ENCODE measurements around the gene SBF2.

DNA sequence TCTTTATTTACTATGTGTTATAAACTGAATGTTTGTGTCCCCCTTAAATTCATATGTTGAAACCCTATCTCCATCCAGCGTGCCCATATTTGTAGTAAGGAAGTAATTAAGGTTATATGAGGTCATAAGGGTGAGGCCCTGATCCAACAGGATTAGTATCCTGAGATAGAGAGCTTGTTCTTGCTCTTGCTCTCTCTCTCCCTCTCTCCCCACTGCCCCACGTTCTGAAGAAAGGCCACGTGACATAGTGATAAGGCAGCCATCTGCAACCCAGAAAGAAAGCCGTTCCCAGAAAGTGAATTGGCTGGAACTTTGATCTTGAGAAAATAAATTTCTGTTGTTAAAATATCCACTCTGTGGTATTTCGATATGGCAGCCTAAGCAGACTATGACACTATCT lies 417.7 kb downstream of the SBF2 start:
- no peak for TF ChIP-seq ARNT (IDR thresholded peaks at IDR 0.05)
- TF ChIP-seq ZNF384 (IDR thresholded peaks at IDR 0.05): no peak
- no peak for TF ChIP-seq NFRKB (IDR thresholded peaks at IDR 0.05)
- TF ChIP-seq ELF4 (IDR thresholded peaks at IDR 0.05): no peak
- no peak for TF ChIP-seq SP1 (IDR thresholded peaks at IDR 0.05)

Measured in HEK293T (cell line).